GM12865 (cell line): ENCODE measurements around the gene HMGN2.

Experiments used
- DNase-seq: peaks from one replicate; pipeline ENCODE4 v3.0.0; 2010; ENCODE audit warnings: low read depth
- H3K4me3 ChIP-seq: 2 replicates; pipeline ENCODE4 v1.5.1; 2011; ENCODE audit warnings: mild to moderate bottlenecking, low read depth, low read length, control low read depth
- TF ChIP-seq, protein P1 (sequence below): IDR thresholded peaks from 2 replicates; pipeline ENCODE4 v1.5.1; 2011; ENCODE audit warnings: low read length, control low read depth, low read depth, inconsistent platforms; ENCODE audit not compliant: insufficient read depth; ENCODE audit errors: missing control alignments

HMGN2 gene

DNA sequence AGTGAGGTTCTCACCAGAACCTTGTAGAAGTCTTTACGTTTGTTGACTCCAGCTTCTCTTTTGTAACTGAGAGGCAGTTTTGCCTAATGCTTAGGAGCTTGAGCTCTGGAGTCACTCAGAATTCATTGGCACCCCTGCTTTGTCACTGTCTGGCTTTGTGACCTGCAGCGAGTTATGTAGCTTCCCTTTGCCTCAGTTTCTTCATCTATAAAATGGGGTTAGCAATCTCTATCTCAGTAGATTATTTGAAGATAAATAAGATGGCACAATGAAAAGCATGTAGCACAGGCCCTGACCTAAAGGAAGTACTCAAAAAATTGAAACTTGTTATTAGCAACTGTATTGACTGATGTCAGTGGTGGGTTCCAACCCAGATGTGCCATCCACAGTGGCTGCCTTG is 32.0 kb upstream of the HMGN2 start:
- DNase-seq = no peak
- TF ChIP-seq, protein P1, sequence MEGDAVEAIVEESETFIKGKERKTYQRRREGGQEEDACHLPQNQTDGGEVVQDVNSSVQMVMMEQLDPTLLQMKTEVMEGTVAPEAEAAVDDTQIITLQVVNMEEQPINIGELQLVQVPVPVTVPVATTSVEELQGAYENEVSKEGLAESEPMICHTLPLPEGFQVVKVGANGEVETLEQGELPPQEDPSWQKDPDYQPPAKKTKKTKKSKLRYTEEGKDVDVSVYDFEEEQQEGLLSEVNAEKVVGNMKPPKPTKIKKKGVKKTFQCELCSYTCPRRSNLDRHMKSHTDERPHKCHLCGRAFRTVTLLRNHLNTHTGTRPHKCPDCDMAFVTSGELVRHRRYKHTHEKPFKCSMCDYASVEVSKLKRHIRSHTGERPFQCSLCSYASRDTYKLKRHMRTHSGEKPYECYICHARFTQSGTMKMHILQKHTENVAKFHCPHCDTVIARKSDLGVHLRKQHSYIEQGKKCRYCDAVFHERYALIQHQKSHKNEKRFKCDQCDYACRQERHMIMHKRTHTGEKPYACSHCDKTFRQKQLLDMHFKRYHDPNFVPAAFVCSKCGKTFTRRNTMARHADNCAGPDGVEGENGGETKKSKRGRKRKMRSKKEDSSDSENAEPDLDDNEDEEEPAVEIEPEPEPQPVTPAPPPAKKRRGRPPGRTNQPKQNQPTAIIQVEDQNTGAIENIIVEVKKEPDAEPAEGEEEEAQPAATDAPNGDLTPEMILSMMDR = no peak
- no peak overlapping the region for H3K4me3 ChIP-seq

DNA sequence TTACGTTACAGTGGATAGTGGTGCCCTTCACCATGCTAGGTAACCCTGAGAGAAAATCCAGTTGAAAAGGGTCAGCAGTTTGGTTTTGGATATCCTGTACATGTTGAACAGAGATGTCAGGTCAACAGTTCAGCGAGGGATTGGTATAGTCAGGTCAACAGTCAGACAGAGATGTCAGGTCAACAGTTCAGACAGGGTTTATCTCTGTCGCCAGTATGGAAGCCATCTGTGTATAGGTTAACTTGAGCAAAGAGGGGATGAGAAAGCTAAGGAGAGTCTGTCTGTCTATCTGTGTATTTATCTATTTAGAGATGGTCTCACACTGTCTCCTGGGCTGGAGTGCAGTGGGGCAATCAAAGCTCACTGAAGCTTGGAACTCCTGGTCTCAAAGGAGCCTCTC is 22.4 kb upstream of the HMGN2 start:
- TF ChIP-seq, protein P1 = no peak
- DNase-seq = no peak
- H3K4me3 ChIP-seq = no peak overlapping the region

DNA sequence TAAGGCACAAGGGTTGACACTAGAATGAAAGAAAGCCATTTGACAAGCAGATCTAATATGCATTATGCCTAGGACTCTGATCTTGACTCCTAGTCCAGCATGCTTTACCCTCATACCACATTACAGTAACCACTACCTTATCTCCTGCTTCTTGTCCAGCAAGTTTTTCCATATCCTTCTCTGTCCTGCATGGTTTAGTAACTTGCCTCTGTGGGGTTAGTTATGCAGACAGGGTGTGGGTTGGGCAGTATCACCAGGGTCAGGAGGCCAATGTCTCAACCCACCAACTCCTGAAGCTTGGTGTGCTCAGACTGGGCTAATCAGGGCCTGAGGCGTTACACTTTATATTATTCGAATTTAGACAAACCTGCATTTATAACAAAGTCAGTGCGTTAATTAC is 21.3 kb upstream of the HMGN2 start:
- H3K4me3 ChIP-seq = no peak overlapping the region
- TF ChIP-seq, protein P1 = no peak
- no peak for DNase-seq

DNA sequence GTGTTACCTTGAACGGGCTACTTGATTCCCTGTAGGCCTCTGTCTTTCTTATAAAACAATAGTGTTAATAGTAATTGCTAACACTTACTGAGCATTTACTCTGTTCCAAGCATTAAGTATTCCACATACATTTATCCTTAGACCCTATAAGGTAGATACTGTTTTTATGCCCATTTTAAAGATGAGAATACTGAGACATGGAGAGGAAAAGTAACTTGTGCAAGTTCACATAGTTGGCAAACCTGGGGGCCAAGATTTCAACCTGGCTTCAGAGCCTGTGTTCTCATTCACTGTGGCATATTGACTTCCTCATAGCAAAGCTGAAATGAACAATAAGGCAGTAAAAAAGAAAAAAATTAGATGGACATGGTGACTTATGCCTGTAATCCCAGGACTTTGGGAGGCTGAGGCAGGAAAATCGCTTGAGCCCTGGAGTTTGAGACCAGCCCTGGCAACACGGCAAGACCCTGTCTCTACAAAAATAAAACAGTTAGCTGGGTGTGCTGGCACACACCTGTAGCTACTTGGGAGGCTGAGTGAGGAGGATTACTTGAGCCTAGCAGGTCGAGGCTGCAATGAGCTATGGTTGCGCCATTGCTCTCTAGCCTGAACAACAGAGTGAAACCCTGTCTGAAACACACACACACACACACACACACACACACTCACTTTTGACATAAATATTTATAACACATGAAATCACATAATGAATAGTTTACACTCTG is 19.6 kb upstream of the HMGN2 start:
- TF ChIP-seq, protein P1 = no peak
- H3K4me3 ChIP-seq = no peak overlapping the region
- no peak for DNase-seq

DNA sequence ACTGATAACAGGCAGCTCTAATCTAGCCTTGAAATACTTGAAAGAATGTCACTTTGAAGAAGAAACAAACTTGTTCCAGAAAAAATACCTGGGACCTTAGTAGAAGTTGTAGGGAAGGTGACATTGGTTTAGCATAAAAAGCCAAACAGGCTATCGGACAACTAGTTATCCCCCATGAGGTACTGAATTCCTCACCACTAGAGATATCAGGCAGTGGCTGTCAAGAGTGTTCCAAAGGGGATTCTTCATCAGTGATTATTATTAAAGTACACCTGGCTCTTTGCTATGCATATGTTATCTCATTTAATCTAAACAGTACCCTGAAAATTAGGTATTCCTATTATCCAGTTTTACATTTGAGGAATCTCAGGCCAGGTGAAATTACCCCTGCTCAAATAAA is 13.1 kb upstream of the HMGN2 start:
- no peak overlapping the region for H3K4me3 ChIP-seq
- no peak for DNase-seq
- TF ChIP-seq, protein P1 = no peak

DNA sequence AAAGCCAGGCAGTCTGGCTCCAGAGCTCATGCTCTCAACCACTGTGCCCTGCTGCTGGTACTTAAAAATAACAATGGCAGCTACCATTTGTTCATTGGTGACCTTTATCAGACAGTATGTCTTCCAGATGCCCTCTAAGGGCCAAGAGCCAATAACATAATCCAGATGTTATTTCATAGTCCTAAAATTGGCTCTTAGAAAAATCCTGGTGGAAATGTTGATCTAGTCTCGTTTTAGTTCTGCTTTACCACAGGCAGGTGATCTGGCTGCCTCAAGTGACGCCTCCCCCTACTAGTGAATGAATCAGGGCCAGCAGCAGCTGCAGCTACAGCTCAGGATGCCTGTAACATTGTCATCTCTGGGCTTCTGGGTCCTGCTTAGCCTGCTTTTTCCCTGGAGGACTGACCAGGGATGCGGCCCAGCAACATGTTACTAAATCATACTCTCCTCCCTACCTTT is 12.6 kb upstream of the HMGN2 start:
- no peak for DNase-seq
- no peak overlapping the region for H3K4me3 ChIP-seq
- TF ChIP-seq, protein P1 = no peak

DNA sequence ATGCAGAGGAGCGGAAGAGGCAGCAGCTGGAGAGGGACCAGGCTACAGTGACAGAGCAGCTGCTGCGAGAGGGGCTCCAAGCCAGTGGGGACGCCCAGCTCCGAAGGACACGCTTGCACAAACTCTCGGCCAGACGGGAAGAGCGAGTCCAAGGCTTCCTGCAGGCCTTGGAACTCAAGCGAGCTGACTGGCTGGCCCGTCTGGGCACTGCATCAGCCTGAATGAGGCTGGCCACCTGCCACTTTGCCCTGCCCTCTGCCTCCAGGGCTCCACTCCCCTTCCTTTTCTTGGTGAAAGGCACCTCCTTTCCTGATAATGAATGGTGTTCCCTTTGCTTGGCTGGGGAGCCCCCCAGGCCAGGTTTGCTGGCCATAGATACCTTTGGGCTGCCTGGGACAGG is 3.3 kb upstream of the HMGN2 start:
- DNase-seq = no peak
- TF ChIP-seq, protein P1 = no peak
- H3K4me3 ChIP-seq = no peak overlapping the region
